Measurements from ENCODE around the gene CELA3B.
"Not testable (repeated sequence)": the region's sequence is repeated elsewhere in the genome, so short reads cannot be mapped to it uniquely, and the experiment has no call there.

CELA3B gene, protein sequence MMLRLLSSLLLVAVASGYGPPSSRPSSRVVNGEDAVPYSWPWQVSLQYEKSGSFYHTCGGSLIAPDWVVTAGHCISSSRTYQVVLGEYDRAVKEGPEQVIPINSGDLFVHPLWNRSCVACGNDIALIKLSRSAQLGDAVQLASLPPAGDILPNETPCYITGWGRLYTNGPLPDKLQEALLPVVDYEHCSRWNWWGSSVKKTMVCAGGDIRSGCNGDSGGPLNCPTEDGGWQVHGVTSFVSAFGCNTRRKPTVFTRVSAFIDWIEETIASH

DNA sequence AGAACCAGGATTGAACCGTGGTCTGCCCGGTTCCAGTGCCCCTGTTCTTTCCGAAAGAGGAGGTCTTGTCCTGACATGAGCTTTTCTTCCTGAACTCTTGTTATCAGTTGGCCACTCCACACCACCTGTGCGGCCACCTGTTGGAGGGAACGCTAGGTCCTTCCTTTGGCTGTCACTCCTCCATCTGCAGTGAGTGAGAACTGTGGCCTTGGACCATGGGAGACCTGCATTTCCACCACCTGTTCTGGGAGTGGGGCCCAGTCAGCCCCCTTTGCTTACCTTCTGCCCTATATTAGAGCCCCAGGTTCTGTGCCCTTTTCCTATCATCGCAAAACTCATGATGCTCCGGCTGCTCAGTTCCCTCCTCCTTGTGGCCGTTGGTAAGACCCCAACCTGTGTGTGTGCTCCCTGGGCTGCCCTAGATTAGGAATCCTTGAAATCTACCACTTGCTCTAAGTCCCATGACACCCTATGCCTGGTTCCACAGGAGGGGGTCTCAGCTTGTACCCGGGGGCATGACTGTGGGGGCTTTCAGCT is at the start of gene CELA3B:
TSS of gene CELA3B (plus strand) at position 320 of the 537 bp plus-strand sequence. CDS start at position 338, 18 bp downstream.
- H3K27ac ChIP-seq: not testable (repeated sequence)

DNA sequence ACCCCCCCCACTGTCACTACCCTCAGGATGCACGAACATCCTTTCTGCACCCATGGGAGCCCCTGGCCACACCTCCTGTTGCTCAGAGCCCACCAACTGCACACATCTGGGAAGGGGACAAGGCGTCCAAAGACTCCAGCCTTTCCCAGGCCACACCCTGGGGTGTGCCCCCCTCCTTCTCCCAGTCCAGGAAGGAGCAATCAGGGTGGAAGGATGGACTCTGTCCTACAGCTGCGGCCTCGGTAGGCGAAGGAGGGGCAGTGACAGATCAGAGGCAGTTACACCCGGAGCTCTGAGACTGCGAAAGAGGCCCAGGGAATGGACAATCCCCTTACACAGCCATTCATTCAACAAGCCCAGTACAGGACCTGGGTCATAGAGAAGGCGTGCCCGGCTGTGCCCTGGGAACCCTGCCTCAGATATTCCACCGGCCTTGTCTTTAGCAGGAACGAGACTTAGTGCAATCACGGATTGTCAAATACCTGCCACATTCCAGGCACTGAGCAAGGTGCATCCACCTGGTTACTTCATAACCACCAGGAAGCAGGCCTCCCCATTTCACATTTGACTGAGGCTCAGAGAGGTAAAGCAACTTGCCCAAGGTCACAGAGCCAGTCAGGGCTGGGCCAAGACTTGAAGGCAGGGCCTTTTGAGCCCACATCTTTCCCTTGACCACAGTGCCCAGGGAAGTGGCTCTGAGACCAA is 49.1 kb upstream of the CELA3B start:
- TF ChIP-seq, protein P1, sequence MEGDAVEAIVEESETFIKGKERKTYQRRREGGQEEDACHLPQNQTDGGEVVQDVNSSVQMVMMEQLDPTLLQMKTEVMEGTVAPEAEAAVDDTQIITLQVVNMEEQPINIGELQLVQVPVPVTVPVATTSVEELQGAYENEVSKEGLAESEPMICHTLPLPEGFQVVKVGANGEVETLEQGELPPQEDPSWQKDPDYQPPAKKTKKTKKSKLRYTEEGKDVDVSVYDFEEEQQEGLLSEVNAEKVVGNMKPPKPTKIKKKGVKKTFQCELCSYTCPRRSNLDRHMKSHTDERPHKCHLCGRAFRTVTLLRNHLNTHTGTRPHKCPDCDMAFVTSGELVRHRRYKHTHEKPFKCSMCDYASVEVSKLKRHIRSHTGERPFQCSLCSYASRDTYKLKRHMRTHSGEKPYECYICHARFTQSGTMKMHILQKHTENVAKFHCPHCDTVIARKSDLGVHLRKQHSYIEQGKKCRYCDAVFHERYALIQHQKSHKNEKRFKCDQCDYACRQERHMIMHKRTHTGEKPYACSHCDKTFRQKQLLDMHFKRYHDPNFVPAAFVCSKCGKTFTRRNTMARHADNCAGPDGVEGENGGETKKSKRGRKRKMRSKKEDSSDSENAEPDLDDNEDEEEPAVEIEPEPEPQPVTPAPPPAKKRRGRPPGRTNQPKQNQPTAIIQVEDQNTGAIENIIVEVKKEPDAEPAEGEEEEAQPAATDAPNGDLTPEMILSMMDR (IDR thresholded peaks at IDR 0.05): no peak
- no peak for TF ChIP-seq ZFX (IDR thresholded peaks at IDR 0.05; ENCODE audit: borderline replicate concordance)

DNA sequence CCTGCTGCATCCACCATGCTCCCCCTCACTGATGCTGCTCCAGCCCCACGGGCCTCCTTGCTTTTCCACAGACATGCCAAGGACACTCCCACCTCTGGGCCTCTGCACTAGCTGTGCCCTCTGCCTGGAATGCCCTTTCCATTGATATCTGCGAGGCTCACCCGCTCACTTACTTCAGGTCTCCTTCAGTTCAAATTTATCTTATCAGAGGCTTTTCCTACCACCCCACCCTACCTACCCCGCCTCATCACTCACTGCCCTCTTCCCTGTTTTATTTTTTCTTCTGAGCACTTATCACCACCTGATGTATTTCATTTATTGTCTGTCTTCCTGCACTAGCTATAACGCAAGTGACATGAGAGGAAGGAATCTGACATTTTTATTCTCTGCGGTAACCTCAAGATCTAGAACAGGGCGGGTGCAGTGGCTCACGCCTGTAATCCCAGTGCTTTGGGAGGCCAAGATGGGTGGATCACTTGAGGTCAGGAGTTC is 46.7 kb upstream of the CELA3B start:
- TF ChIP-seq ZFX (IDR thresholded peaks at IDR 0.05; ENCODE audit: borderline replicate concordance): no peak
- TF ChIP-seq, protein P1 (IDR thresholded peaks at IDR 0.05): no peak
- no peak overlapping the region for H3K27ac ChIP-seq

More for the DNA sequence above, 49.1 kb upstream of the CELA3B start:
- H3K27ac ChIP-seq: no peak overlapping the region

DNA sequence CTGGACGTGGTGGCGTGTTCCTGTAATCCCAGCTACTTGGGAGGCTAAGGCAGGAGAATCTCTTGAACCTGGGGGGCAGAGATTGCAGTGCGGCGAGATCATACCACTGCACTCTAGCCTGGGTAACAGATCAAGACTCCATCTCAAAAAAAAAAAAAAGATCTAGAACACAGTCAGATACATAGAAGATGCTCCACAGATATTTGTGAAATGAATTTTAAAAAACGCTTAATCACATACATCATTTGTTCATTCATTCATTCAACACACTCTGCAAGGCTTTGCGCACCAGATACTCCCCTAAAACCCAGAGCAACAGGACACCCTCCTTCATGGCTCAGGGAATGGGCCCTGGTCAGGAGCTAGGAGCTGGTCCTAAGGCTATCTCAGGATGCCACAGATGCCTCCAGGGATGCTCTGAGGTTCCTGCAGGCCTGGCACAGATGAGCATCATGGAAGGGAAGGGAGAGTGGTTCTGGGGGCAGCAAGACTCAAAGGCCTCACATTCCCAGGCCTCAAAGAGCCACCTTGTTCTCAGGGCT is 46.1 kb upstream of the CELA3B start:
- H3K27ac ChIP-seq: no peak overlapping the region
- TF ChIP-seq ZFX (IDR thresholded peaks at IDR 0.05; ENCODE audit: borderline replicate concordance): no peak
- TF ChIP-seq, protein P1 (IDR thresholded peaks at IDR 0.05): no peak

DNA sequence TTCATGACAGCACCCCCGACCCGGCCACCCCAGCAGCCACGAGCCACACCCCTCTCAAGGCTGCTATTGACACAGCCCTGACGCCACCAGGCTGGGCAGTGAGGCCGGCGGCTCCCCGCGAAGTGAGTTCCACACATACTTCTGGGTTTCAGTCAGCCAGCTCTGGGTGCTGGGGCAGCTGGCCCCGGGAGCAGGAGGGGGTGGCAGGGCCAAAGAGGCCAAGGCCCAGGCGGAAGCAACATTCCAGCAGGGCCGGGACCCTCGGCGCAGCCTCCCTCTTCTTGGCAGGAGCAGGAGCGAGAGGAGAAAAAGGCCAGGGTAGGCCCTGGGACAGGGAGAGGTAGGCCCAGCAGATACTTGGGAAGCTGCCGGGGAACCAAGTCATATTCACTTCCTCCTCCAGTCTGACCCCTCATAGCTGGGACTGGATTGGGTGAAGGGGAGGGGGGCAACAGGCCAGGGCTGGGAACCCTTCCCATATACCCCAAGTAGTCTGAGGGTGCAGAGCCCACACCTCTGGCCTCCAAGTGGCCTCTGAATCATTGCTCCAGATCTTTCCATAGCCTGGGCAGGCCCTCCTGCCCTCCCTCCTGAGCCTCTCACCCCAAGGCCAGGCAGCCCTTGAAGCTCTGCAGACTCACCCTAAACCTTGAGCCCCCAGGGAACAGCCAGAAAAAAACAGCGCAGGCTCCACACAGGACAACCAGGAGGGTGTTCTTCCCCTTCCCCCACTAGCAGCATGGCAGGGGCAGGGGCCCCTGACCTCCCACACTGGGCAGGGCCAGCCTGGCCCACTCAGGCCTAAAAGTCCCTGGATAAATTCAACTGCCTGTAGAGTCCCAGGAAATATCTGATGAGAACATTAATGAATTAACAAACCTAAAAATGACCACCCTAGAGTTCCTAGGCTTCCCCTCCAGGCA is 45.4 kb upstream of the CELA3B start:
- no peak overlapping the region for H3K27ac ChIP-seq
- TF ChIP-seq, protein P1 (IDR thresholded peaks at IDR 0.05): no peak

DNA sequence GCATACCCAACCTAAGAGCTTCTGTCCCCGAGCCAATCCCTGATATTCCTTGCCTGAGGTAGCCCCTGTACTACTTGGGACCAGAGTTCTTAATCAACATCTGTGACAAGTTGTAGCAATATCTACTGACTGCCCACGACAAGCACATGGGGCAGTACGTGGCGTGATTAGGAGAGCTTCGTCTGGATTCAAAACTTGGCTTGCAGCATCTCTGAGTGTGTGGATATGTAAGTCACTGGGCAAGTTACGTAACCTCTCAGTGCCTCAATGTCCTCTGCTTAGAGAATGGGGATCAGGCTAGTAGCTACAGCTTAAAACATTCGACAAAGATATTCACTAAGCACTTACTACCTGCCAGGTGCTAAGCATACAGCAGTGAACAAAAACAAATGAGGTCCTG is 44.7 kb upstream of the CELA3B start:
- TF ChIP-seq, protein P1 (IDR thresholded peaks at IDR 0.05): no peak
- no peak overlapping the region for H3K27ac ChIP-seq
